HCT116 (cell line): ENCODE results near the gene PXT1. TPM values are rescaled to one million over a fixed set of nuclear protein-coding genes. Genes with fewer than 3 reads are reported as not detected.

ENCODE experiments used
- ATAC-seq: fragments of 200-7000 bp; cut with Tn5 transposase; 2 replicates; pipeline ENCODE4 v1.9.1; 2020; ENCODE audit warnings: mild to moderate bottlenecking, moderate library complexity
- BruUV-seq: library from RNA; stranded (reverse); fragments of 400-500 nt; replicated peaks from 2 replicates; lab custom pipeline; 2021; lab: Mats Ljungman, UMichigan
- CTCF ChIA-PET: fragments of 300-600 bp; sonication (Branson Sonifier 250); formaldehyde crosslinking; loops from one replicate; lab custom pipeline; 2021; ENCODE audit warnings: antibody characterized with exemption; lab: Charles Lee
- POLR2A ChIA-PET: fragments of 300-600, 350-600 bp; sonication (Branson Sonifier 250); formaldehyde crosslinking; loops from one replicate; lab custom pipeline; 2021; ENCODE audit warnings: antibody characterized with exemption; lab: Charles Lee
- RAD21 ChIA-PET, 2 experiments: fragments of 300-600 bp; sonication (Branson Sonifier 250); formaldehyde crosslinking; loops; one replicate each; lab custom pipeline; 2023; ENCODE audit warnings: low total read pairs in 2 of 2; ENCODE audit not compliant: uncharacterized antibody in 2 of 2, unreplicated experiment in 2 of 2, low non-redundant PET in 1 of 2; lab: Charles Lee
- DNase-seq: peaks from one replicate; pipeline ENCODE4 v3.0.0-alpha.2; 2010; ENCODE audit warnings: low read depth, low spot score
- H2AFZ ChIP-seq: fragments of 200-600 bp; shearing (Covaris generic), sonication (generic); 2 replicates; pipeline ENCODE4 v1.6.1; 2017; ENCODE audit warnings: low read depth, mixed run types, mixed read lengths, antibody characterized with exemption, low read length; ENCODE audit not compliant: poor library complexity, severe bottlenecking
- H3K27ac ChIP-seq: 2 replicates; pipeline ENCODE4 v1.5.1; 2012; ENCODE audit warnings: low read depth, low read length
- H3K27me3 ChIP-seq: fragments of 200-600 bp; sonication (generic); 2 replicates; pipeline ENCODE4 v1.6.1; 2016; ENCODE audit warnings: mixed run types, low read length, mixed read lengths; ENCODE audit not compliant: insufficient read depth
- H3K36me3 ChIP-seq, 2 experiments: fragments of 200-500 bp in 1 of 2; fragments of 200-600 bp in 1 of 2; sonication (Bioruptor generic) in 1 of 2; sonication (generic) in 1 of 2; 2 replicates each; pipeline versions ENCODE4 v1.5.1 to v1.6.1; 2014 to 2016; ENCODE audit warnings: low read length in 2 of 2, inconsistent platforms in 1 of 2, mixed read lengths in 1 of 2, mixed run types in 1 of 2; ENCODE audit not compliant: insufficient read depth in 2 of 2, control insufficient read depth in 1 of 2
- H3K4me1 ChIP-seq, 2 experiments: fragments of 200-600 bp in 1 of 2; sonication (generic) in 1 of 2; 2 replicates each; pipeline versions ENCODE4 v1.5.1 to v1.6.1; 2012 to 2017; ENCODE audit warnings: low read length in 2 of 2, inconsistent platforms in 1 of 2, mild to moderate bottlenecking in 1 of 2, mixed read lengths in 1 of 2, mixed run types in 1 of 2, moderate library complexity in 1 of 2; ENCODE audit not compliant: insufficient read depth in 2 of 2, control insufficient read depth in 1 of 2
- H3K4me2 ChIP-seq: fragments of 200-600 bp; sonication (generic); 2 replicates; pipeline ENCODE4 v1.6.1; 2017; ENCODE audit warnings: mixed run types, low read length, mixed read lengths
- H3K4me3 ChIP-seq, 2 experiments: fragments of 200-600 bp in 1 of 2; sonication (generic) in 1 of 2; replicated peaks in 1 of 2; 2 replicates each; pipeline ENCODE4 v1.5.1; 2011 to 2016; ENCODE audit warnings: low read length in 2 of 2, control low read depth in 1 of 2, low read depth in 1 of 2, mild to moderate bottlenecking in 1 of 2, mixed read lengths in 1 of 2, mixed run types in 1 of 2
- H3K79me2 ChIP-seq: fragments of 200-600 bp; sonication (generic); 2 replicates; pipeline ENCODE4 v1.6.1; 2017; ENCODE audit warnings: mild to moderate bottlenecking, mixed run types, low read length, moderate library complexity, mixed read lengths; ENCODE audit not compliant: insufficient read depth
- H3K9ac ChIP-seq: fragments of 200-600 bp; sonication (generic); 2 replicates; pipeline ENCODE4 v1.6.1; 2016; ENCODE audit warnings: low read length, mixed read lengths
- H3K9me2 ChIP-seq: fragments of 200-600 bp; sonication (generic), shearing (Covaris generic); 2 replicates; pipeline ENCODE4 v1.6.1; 2017; ENCODE audit warnings: mixed run types, mild to moderate bottlenecking, moderate library complexity; ENCODE audit not compliant: insufficient read depth
- H3K9me3 ChIP-seq, 2 experiments: fragments of 200-500 bp in 1 of 2; fragments of 200-600 bp in 1 of 2; sonication (Bioruptor generic) in 1 of 2; sonication (generic) in 1 of 2; 2 replicates each; pipeline ENCODE4 v1.6.1; 2014 to 2017; ENCODE audit warnings: low read length in 2 of 2, mixed read lengths in 2 of 2, inconsistent platforms in 1 of 2, low read depth in 1 of 2, mild to moderate bottlenecking in 1 of 2, mixed run types in 1 of 2, moderate library complexity in 1 of 2; ENCODE audit not compliant: control insufficient read depth in 1 of 2, insufficient read depth in 1 of 2
- H4K20me1 ChIP-seq: fragments of 200-600 bp; sonication (generic), shearing (Covaris generic); 2 replicates; pipeline ENCODE4 v1.6.1; 2017; ENCODE audit warnings: mixed run types, mild to moderate bottlenecking, moderate library complexity; ENCODE audit not compliant: insufficient read depth
- CBX3 ChIP-seq: IDR thresholded peaks from 2 replicates; pipeline ENCODE4 v1.6.1; 2012; ENCODE audit warnings: low read depth
- CTCF ChIP-seq, 3 experiments: fragments of 200-600 bp in 1 of 3; sonication (generic) in 1 of 3; IDR thresholded peaks in 2 of 3; conservative IDR thresholded peaks in 1 of 3; 2 replicates each; pipeline ENCODE4 v1.5.1; 2012 to 2017; ENCODE audit warnings: low read depth in 2 of 3, low read length in 2 of 3, antibody characterized with exemption in 1 of 3, borderline replicate concordance in 1 of 3, control low read depth in 1 of 3, mild to moderate bottlenecking in 1 of 3, mixed read lengths in 1 of 3, mixed run types in 1 of 3, moderate library complexity in 1 of 3; ENCODE audit not compliant: insufficient read depth in 1 of 3
- EGR1 ChIP-seq: IDR thresholded peaks from 2 replicates; pipeline ENCODE4 v1.6.1; 2012; ENCODE audit warnings: low read depth
- ELF1 ChIP-seq: IDR thresholded peaks from 2 replicates; pipeline ENCODE4 v1.6.1; 2012; ENCODE audit warnings: low read depth, borderline replicate concordance
- RAD21 ChIP-seq: IDR thresholded peaks from 2 replicates; pipeline ENCODE4 v1.6.1; 2012; ENCODE audit warnings: low read depth, mild to moderate bottlenecking
- REST ChIP-seq: IDR thresholded peaks from 2 replicates; pipeline ENCODE4 v1.6.1; 2012; ENCODE audit warnings: low read depth
- SIN3A ChIP-seq: IDR thresholded peaks from 2 replicates; pipeline ENCODE4 v1.6.1; 2012; ENCODE audit warnings: low read depth
- SRF ChIP-seq: IDR thresholded peaks from 2 replicates; pipeline ENCODE4 v1.6.1; 2012; ENCODE audit warnings: low read depth
- intact Hi-C: fragments of 100-400 bp; cut with micrococcal nuclease; formaldehyde crosslinking; loops from 2 replicates; pipeline ENCODE4 v1.10.0; 2022
- total RNA-seq: library from RNA; stranded (reverse); gene quantifications from one replicate; pipeline ENCODE4 v1.2.1, GENCODE V29; 2021; ENCODE audit not compliant: unreplicated experiment

PXT1 gene
- total RNA-seq, 1 experiment from 2014 or later = 0.17 TPM

- H3K4me3 ChIP-seq = no peak overlapping the region
- ChIA-PET CTCF (no interaction called here), POLR2A (no interaction called here), RAD21 (no interaction called here)
- no peaks in the 10 kb centered on the region for H4K20me1 ChIP-seq
- H2AFZ ChIP-seq = no peak overlapping the region
- intact Hi-C loops = no loop called here
- H3K9me2 ChIP-seq = no peaks in the 10 kb centered on the region
- no peak for DNase-seq
- ATAC-seq = no peak
- H3K79me2 ChIP-seq = no peaks in the 10 kb centered on the region
- no peaks in the 10 kb centered on the region for H3K27me3 ChIP-seq
- H3K4me1 ChIP-seq = peaks cover 0 to 20% of the 10 kb centered on the region in 2 experiments; a peak in 2 of 4 replicates
- no peak overlapping the region for H3K27ac ChIP-seq
- TF ChIP-seq CBX3 (no peak), EGR1 (no peak), RAD21 (no peak), REST (no peak), SRF (no peak), ELF1 (no peak), SIN3A (no peak), CTCF (IDR thresholded peaks at IDR 0.05 in 2 of 3, conservative IDR thresholded peaks at IDR 0.05 in 1 of 3; ENCODE audit: borderline replicate concordance in 1 of 3, insufficient read depth in 1 of 3, low read depth in 2 of 3, low read length in 2 of 3) (no peak)
- no TSS peak for BruUV-seq
- H3K36me3 ChIP-seq = no peaks in the 10 kb centered on the region
- H3K4me2 ChIP-seq = no peak overlapping the region
- no peaks in the 10 kb centered on the region for H3K9me3 ChIP-seq
- H3K9ac ChIP-seq = no peak overlapping the region
Observed at GRCh38 chr6:36384095-36384494, 58.6 kb downstream of the PXT1 start.
